ENCODE measurements around the gene ADARB2.
"Not testable (repeated sequence)": the region's sequence is repeated elsewhere in the genome, so short reads cannot be mapped to it uniquely, and the experiment has no call there.

ADARB2 gene

GRCh38 chr10:1343176-1343575 is 394.1 kb downstream of the ADARB2 start:
- no peak for DNase-seq (ENCODE audit: low read depth, low spot score)
- ChIA-PET CTCF (no interaction called here), POLR2A (no interaction called here)

DNA sequence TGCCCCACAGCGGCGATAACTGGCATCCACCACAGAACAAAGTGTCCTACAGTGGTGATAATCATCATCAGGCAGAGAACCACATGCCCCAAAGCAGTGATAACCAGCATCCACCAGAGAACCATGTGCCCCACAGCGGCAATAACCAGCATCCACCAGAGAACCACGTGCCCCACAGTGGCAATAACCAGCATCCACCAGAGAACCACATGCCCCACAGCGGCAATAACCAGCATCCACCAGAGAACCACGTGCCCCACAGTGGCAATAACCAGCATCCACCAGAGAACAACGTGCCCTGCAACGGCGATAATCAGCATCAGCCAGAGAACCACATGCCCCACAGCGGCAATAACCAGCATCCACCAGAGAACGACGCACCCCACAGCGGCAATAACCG is 396.3 kb downstream of the ADARB2 start:
- POLR2A ChIA-PET; CTCF ChIA-PET; DNase-seq (ENCODE audit: low read depth, low spot score); H3K4me3 ChIP-seq (ENCODE audit: low read depth, low read length): not testable (repeated sequence)

More at GRCh38 chr10:1343176-1343575, 394.1 kb downstream of the ADARB2 start:
- H3K4me3 ChIP-seq (ENCODE audit: low read depth, low read length), result no peak overlapping the region
- TF ChIP-seq, protein P1, sequence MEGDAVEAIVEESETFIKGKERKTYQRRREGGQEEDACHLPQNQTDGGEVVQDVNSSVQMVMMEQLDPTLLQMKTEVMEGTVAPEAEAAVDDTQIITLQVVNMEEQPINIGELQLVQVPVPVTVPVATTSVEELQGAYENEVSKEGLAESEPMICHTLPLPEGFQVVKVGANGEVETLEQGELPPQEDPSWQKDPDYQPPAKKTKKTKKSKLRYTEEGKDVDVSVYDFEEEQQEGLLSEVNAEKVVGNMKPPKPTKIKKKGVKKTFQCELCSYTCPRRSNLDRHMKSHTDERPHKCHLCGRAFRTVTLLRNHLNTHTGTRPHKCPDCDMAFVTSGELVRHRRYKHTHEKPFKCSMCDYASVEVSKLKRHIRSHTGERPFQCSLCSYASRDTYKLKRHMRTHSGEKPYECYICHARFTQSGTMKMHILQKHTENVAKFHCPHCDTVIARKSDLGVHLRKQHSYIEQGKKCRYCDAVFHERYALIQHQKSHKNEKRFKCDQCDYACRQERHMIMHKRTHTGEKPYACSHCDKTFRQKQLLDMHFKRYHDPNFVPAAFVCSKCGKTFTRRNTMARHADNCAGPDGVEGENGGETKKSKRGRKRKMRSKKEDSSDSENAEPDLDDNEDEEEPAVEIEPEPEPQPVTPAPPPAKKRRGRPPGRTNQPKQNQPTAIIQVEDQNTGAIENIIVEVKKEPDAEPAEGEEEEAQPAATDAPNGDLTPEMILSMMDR (IDR thresholded peaks at IDR 0.05; ENCODE audit: insufficient read depth, low read length, missing control alignments), result no peak

GRCh38 chr10:1339396-1339795 is 397.9 kb downstream of the ADARB2 start:
- CTCF ChIA-PET, result no interaction called here
- TF ChIP-seq, protein P1 (IDR thresholded peaks at IDR 0.05; ENCODE audit: insufficient read depth, low read length, missing control alignments), result no peak
- no peak for DNase-seq (ENCODE audit: low read depth, low spot score)
- POLR2A ChIA-PET, result no interaction called here
- no peak overlapping the region for H3K4me3 ChIP-seq (ENCODE audit: low read depth, low read length)

DNA sequence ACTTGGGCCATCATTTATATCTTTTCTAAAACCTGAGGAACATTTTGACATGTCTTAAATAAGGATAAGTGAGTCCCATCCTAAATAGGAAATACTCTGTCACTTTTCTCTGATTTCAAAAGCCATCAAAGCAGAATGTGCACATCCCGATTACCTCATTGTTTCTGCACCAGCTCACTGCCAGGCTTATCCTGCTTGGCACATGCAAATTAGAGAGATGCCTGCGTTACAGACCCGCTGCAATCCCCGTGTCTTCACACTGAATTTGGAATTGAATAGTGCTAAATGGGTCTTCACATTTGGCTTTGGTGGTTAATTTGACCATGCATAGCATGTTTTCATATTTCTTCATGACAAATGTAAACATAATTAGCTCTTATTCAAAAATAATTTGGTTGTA is 401.7 kb downstream of the ADARB2 start:
- POLR2A ChIA-PET, result no interaction called here
- TF ChIP-seq, protein P1 (IDR thresholded peaks at IDR 0.05; ENCODE audit: insufficient read depth, low read length, missing control alignments), result no peak
- no peak overlapping the region for H3K4me3 ChIP-seq (ENCODE audit: low read depth, low read length)
- CTCF ChIA-PET, result no interaction called here
- no peak for DNase-seq (ENCODE audit: low read depth, low spot score)

DNA sequence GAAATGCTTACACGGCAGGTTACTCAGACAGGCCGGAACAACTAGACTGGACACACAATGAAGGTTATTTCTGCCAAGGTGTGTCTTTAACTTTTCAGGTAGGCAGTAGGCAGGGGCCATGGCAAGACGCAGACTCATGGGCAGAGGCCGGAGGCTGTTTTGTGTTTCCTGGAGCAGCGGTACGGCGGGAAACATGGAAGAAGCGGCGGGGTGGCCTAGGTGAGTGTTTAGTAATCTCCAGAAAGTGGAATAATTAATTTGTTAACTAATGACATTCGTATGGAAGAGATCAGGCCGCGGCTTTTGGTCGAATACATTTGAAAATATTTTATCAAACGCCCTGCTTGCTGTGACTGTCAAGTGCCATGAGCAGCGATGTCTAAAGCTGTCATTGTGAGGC is 403.3 kb downstream of the ADARB2 start:
- ChIA-PET CTCF (no interaction called here), POLR2A (no interaction called here)
- TF ChIP-seq, protein P1 (IDR thresholded peaks at IDR 0.05; ENCODE audit: insufficient read depth, low read length, missing control alignments), result no peak
- H3K4me3 ChIP-seq (ENCODE audit: low read depth, low read length), result no peak overlapping the region
- no peak for DNase-seq (ENCODE audit: low read depth, low spot score)

- TF ChIP-seq, protein P1 (IDR thresholded peaks at IDR 0.05; ENCODE audit: insufficient read depth, low read length, missing control alignments), result no peak
- DNase-seq (ENCODE audit: low read depth, low spot score), result no peak
- H3K4me3 ChIP-seq (ENCODE audit: low read depth, low read length), result no peak overlapping the region
- POLR2A ChIA-PET, result no interaction called here
- CTCF ChIA-PET, result no interaction called here
Measured at GRCh38 chr10:1331560-1331959, 405.8 kb downstream of the ADARB2 start.

DNA sequence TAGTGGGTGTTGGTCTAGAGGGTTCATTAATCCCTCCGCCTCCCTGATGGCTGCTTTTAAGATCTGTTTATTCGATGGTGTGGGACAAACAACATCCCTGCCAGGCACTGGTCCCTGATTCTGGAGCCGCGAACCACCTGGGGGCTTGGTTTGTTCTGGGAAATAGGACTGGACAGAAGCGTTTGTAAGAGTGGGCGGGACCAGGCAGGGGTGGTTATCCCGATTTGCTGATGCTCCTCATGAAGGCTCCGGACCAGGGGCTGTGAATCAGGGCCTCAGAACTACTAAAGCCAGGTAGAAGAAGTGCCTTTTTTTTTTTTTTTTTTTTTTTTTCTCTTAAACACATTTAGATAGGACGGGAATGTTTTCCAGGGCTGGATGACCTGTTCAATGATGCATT is 407.7 kb downstream of the ADARB2 start:
- TF ChIP-seq, protein P1 (IDR thresholded peaks at IDR 0.05; ENCODE audit: insufficient read depth, low read length, missing control alignments), result no peak
- no peak overlapping the region for H3K4me3 ChIP-seq (ENCODE audit: low read depth, low read length)
- DNase-seq (ENCODE audit: low read depth, low spot score), result no peak
- ChIA-PET POLR2A (no interaction called here), CTCF (no interaction called here)

Data from AG04449 (cell line).